Gastroesophageal sphincter (tissue), 3 donors: ENCODE measurements around the gene CUZD1.

Source experiments
- CTCF ChIP-seq, 4 experiments: fragments of 200-600 bp in 2 of 4; fragments of 450-650 bp in 2 of 4; sonication (generic) in 1 of 4; IDR thresholded peaks; one replicate each; pipeline ENCODE4 v1.5.1; 2017 to 2019; ENCODE audit warnings: antibody characterized with exemption in 4 of 4, mild to moderate bottlenecking in 2 of 4, moderate library complexity in 2 of 4
- EP300 ChIP-seq: sonication (generic); formaldehyde crosslinking; IDR thresholded peaks from one replicate; pipeline ENCODE4 v1.6.1; 2017; ENCODE audit warnings: antibody characterized with exemption, mild to moderate bottlenecking
- POLR2A ChIP-seq, 2 donors: fragments of 450-650 bp; IDR thresholded peaks; one replicate each; pipeline ENCODE4 v1.6.1; 2017; ENCODE audit warnings: antibody characterized with exemption in 2 of 2, mild to moderate bottlenecking in 2 of 2, moderate library complexity in 1 of 2
- POLR2AphosphoS5 ChIP-seq: sonication (generic); formaldehyde crosslinking; IDR thresholded peaks from one replicate; pipeline ENCODE4 v1.6.1; 2017; ENCODE audit warnings: antibody characterized with exemption

- no peak for TF ChIP-seq CTCF (IDR thresholded peaks at IDR 0.05)
- TF ChIP-seq POLR2A (IDR thresholded peaks at IDR 0.05): no peak
- TF ChIP-seq POLR2AphosphoS5: no peak
- no peak for TF ChIP-seq EP300
Observed at GRCh38 chr10:122821808-122822207, 23.8 kb downstream of the CUZD1 start.
